HFF-Myc (cell line): ENCODE measurements around the gene POLN.

Source experiments
- DNase-seq: peaks from one replicate; pipeline ENCODE4 v3.0.0-alpha.2; 2011; ENCODE audit warnings: low read depth; ENCODE audit errors: extremely low read depth
- H3K4me3 ChIP-seq: replicated peaks from 2 replicates; pipeline ENCODE4 v1.5.1; 2011; ENCODE audit warnings: low read depth, mild to moderate bottlenecking, control low read depth, low read length
- TF ChIP-seq, protein P1 (sequence below): IDR thresholded peaks from 2 replicates; pipeline ENCODE4 v1.5.1; 2012; ENCODE audit warnings: mild to moderate bottlenecking, low read depth, low read length, control low read depth; ENCODE audit errors: missing control alignments

Gene POLN

DNA sequence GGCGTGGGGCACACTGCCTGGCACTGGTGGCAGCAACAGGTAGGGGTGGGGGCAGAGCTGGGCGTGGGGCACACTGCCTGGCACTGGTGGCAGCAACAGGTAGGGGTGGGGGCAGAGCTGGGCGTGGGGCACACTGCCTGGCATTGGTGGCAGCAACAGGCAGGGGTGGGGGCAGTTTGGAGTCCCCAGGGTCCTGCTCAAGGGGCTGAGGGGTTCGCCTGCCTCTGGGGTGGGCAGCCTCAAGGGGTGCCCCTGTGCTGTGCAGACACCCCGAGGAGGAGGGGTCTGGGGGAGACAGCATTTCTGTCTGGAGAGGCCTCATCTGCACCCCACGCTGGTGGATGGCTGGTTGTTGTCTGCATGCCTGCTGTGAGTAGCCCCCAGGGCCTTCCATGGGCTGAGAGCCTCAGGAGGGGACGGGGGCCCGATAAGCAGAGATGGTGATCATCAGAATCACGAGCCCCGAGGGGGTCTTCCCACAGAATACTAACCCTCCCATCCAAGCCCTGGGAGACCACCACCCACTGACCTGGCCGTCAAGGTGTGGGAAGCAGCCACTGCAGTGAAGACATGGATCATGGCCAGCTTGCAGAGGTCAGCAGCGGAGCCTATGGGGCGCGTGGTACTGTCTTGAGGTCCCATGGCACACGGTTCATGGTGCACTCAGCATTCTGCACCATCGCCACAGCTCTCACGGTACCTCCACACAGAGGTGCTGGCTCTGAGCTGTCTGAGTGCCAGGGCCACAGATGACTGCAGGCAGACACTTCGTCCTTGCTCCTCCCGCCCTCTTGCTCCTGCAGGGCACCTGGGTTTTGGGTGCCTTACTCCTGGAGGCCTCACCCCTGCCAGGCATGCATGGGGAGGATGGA, 161.3 kb downstream of the POLN start:
- TF ChIP-seq, protein P1, sequence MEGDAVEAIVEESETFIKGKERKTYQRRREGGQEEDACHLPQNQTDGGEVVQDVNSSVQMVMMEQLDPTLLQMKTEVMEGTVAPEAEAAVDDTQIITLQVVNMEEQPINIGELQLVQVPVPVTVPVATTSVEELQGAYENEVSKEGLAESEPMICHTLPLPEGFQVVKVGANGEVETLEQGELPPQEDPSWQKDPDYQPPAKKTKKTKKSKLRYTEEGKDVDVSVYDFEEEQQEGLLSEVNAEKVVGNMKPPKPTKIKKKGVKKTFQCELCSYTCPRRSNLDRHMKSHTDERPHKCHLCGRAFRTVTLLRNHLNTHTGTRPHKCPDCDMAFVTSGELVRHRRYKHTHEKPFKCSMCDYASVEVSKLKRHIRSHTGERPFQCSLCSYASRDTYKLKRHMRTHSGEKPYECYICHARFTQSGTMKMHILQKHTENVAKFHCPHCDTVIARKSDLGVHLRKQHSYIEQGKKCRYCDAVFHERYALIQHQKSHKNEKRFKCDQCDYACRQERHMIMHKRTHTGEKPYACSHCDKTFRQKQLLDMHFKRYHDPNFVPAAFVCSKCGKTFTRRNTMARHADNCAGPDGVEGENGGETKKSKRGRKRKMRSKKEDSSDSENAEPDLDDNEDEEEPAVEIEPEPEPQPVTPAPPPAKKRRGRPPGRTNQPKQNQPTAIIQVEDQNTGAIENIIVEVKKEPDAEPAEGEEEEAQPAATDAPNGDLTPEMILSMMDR = no peak
- H3K4me3 ChIP-seq = no peak overlapping the region
- DNase-seq = no peak

DNA sequence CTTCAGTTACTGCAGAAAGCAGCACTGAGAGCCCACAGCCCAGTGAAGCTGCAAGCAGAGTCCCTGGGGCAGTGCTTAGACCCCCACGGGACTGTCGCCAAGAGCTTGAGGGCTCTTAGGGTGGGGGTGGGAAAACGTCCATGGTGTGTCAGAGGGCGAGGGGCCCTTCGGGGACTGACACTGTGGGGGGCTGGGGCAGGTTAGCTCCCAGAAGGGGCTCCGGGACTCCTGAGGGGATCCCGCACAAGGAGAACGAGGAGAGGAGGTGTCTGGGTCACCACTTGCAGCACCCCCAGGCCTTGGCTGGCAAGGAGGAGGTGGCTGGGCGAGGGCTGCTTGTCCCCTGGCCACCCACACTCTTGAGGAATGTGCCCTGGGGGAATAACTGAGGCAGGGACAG, 162.0 kb downstream of the POLN start:
- TF ChIP-seq, protein P1 = no peak
- H3K4me3 ChIP-seq = no peak overlapping the region
- no peak for DNase-seq

DNA sequence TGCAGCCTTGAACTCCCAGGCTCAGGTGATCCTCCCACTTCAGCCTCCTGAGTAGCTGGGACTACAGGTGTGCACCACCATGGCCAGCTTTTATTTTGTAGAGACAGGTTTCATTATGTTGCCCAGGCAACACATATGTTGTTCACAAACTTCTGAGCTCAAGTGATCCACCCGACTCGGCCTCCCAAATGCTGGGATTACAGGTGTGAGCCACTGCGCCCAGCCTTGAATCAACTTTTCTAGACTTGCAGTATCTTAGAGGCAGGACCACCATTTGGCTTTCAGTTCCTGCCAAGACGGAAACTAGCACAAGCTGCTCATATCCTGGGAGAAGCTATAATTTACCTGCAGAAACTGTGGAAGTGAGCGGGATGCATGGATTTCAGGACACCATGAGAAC, 162.9 kb downstream of the POLN start:
- no peak overlapping the region for H3K4me3 ChIP-seq
- TF ChIP-seq, protein P1 = no peak
- DNase-seq = no peak

DNA sequence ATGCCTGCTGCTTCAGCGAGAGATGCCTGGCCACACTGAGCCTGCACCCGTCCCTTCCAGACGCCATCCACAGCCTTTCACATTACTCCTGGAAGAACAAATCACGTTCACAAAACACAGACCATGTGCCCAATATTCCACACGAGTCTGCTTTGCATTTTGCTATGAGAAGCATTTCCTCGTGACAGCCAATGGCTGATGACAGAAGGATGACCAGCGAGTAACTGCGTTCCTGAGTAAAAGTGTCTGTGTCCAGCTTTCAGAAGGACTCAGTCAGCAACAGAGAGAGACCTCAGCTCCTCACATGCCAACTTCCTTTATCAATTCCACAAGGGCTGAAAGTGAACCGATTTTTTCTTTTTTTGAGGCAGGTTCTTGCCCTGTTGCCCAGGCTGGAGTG, 163.3 kb downstream of the POLN start:
- TF ChIP-seq, protein P1 = no peak
- no peak for DNase-seq
- H3K4me3 ChIP-seq = no peak overlapping the region

DNA sequence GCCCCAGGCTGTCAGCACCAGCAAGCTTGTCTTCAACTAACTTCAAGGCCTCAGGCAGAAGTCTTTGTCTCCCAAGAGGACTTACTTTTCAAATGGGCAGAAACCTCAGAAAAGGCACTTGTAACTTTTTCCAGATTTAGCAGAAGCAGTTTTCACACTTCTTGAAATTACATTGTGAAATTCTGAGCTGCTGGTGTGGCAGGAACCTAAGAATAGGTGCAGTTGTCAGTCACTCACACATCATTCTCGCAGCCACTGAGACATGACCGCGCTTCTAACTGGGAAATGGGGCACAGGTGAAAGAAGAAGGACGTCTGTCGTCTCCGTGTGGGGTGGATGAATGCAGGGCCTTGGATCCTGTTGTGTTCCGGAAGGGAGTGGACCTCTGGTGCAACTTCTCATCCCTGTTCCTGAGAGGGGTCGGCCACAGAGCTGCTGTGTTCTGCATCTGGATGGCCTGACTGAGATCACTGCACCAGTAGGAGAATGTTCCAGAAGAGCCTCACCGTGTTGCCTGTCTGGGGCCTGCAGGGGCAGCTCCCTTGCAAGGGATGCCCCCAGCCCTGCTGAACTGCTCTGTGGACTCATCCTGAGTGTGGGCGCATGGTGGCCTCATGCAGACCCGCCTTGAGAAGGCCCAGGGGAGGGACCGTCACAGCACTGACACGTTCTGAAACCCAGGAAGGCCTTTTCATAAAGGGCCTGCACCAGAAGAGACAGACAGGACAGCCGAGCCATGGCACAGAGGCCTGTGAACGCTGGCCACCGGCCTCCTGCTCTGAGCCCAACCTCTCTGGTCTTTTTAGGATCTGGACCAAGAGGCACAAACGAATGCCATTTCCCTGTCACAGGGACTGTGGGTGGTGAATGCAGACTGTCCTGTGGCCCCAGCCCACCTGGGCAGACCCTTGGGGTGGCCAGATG, 164.1 kb downstream of the POLN start:
- H3K4me3 ChIP-seq = no peak overlapping the region
- DNase-seq = no peak
- TF ChIP-seq, protein P1 = no peak

DNA sequence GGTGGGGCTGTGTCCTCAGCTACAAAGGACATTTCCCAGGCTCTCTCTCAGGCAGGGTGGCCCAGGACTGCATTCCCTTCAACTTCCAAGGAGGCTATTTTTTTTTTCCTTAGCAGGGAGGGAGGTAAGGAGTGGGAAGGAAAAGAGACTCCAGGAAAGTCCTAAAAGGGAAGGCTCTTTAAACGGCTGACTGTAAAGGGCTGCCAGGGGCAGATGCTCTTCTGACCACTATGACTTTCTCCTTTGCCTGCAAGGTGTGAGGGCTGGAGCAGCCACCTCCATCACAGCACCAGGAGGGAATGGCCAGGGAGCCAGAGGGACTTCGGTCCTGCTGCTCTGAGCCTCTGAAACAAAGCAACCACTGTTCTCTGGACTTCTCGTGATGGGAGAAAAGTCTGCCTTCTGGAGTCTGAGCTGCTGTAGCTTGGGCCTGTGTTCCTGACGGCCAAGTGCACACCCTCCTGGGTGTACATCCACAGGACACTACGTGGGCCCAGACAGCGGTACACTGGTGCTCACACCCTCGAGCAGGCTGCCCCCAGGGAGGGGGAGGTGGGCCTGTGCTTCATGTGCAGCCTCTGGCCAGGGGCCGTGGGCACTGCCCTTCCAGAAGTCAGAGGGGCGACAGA, 164.9 kb downstream of the POLN start:
- TF ChIP-seq, protein P1 = no peak
- DNase-seq = no peak

More for the DNA sequence above, 164.9 kb downstream of the POLN start:
- no peak overlapping the region for H3K4me3 ChIP-seq
